NCI-H146 (cell line): ENCODE results near the gene KAZN.

Source experiments
- DNase-seq: peaks from one replicate; lab custom pipeline; 2025; lab: John Stamatoyannopoulos, UW

KAZN gene

DNA sequence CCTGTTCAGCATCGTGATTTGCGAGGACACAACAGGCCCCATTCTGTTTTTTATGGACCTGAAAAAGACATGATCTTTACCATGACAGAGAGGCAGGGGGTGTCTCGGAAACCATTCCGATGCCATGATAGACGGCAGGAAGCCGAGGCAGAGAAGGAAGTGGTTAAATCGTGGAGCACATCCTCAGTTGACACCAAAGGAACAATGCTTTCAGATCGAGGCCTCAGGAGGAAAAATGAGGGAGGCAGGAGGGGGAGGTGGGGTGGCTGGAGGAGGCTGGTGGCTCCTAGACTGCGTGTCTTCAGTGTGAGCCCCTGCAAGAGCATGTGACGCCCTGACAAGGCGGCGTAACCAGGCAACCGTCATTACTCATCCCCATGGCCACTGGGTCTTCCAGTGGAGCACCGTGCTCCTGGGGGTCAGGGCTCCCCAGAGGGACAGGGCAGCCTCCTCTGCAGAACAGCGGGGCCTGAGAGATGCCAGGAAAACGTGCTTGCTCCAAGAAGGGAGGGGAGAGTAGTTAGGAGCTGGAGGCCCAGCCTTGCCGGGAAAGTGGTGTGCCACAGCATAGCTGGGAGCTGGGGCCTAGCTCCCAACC is 382.2 kb downstream of the KAZN start:
- no peak for DNase-seq

DNA sequence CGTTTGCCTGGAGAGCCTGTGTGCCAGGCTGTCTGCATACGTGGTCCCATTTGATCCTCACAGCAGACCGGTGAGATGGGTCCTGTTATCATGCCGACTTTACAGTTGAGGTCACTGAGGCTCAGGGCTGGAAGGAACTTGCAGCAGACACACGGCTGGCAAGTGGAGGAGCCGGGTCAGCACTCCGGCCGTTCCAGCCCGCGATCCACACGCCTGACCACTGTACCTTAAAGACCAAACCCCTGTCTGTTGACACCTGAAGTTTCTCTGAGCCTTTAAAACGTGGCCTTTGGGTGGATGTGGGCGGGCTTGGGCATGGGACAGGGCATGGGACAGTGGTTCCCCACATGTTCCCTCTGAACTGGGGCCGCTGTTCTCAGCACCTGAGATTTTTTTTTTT is 383.5 kb downstream of the KAZN start:
- no peak for DNase-seq

DNA sequence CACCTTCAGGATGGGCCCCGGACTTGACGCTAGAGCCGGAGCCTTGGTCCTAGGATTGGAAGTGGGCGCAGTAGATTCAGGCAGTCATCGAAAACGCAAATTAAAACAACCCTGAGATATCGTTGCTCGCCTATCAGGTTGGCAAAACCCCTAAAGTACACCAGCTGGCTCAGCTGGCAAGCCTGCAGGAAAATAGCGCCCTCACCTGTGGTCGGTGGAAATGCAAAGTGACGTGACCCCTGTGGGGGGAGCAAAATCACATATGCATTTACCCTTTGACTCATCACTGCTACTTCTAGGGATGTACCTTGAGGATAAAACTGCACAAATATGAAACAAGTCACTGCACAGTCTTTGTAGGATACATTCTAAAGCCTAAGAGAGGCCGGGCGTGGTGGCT is 384.8 kb downstream of the KAZN start:
- no peak for DNase-seq

DNA sequence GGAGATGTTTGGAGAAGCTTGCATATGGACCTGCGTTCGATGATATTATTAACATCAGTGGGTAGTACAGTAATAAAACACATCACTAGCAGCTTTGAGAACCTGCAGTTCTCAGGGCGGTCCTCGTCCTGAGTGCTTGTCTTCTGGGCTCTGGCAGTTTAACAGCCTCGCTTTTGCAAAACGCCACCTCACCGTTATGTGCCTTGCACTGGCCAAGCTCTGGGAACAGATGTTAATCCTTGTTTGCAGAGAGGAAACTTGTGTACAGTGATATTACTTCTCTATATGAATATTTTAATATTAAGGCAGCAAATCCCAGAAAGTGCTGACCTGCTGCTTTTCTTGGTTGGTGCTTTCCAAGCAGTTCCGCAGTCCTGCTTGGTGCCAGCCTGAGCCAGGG is 387.7 kb downstream of the KAZN start:
- DNase-seq, result no peak

DNA sequence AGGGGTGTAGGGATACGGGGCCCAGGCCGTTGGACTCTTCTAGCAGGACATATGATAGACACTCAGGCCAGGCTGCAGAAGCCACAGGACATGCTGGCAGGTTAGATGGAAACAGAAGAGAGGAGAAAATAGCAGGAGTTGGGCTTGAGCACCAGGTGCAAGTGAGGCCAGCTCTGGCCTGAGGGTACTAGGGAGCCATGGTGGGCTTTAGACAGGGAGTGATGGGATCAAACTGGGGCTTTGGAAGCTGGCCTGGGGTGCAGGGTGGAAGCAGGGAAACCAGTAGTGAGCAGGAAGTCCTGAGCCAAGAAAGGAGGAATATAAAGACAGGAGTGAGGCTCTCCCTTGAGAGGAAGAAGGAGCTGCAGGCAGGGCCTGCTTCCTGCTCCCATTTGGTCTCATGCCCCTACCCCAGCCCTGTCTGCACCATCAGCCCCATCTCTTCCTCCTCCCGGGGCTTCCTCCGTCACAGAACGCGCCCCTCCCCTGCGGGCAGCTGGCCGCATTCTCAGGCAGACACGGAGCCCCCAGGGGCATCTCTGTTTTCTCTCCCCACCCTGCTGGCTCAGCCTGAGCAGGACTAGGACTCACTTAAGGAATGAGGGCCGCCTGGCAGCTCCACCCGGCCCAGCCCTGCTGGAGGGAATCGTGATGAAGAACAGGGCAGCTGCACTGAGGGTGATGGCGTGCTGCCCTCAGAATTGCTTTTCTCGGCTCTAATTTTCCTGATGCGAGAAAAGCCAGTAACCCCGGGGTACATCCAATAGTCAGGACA is 389.5 kb downstream of the KAZN start:
- DNase-seq, result no peak

DNA sequence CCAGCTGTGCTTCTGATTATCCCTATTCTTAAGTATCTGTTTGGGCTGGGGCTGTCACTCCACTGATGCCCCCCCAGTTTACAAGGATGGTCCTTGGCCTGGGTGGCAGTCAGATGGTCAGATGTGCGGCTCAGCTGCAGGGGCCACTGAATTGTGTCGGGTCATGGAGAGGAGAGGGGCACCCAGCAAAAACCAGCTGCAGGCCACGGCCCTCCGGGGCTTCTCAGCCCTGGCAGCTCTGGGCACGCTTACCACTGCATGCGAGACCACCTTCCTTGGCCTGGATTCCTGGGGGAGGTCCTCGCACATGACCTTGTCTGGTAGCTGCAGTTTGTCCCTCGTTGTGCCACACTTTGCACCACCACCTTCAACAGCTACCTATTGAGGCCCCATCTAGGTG is 390.2 kb downstream of the KAZN start:
- no peak for DNase-seq

DNA sequence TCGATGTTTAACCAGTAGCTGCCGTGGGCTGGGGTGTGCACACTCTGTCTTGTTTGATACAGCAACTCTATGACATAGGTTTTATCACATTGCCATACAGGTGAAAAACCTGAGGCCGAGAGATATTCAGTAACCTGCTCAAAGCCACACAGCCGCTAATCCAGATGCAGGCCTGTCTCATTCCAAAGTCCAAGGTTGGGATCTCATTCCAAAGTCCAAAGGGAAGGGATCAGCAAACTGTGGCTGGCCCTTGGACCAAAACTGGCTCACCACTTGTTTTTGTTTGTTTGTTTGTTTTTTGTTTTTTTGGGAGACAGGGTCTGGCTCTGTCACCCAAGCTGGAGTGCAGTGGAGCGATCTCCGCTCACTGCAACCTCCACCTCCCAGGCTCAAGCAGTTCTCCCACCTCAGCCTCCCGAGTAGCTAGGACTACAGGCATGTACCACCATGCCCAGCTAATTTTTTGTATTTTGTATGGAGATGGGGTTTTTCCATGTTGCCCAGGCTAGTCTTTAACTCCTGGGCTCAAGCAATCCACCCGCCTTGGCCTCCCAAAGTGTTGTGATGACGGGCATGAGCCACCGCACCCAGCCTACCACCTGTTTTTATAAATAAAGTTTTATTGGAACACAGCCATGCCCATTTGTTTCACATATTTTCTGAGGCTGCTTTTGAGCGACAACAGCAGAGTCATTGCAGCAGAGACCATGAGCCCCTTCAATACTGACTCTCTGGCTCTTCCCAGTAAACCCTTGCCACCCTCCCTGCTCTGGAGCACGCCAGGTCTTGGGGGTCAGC is 391.6 kb downstream of the KAZN start:
- DNase-seq, result no peak

DNA sequence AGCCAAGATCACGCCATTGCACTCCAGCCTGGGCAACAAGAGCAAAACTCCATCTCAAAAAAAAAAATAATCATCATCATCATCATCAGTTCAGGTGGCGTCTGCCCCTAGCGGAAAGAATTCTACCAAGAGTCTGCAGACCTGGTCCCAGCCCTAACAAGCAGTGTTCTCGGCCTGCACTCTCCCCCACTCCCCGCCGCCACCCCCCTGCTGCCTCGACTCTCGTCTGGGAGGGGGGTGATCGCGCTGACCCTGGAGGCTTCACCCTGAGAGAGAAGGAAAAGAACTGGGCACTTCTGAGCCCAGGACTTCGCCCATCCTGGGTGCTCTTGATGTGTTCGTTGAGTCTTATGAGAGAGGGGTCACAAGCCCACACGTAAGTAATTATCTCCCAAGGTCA is 394.9 kb downstream of the KAZN start:
- no peak for DNase-seq

DNA sequence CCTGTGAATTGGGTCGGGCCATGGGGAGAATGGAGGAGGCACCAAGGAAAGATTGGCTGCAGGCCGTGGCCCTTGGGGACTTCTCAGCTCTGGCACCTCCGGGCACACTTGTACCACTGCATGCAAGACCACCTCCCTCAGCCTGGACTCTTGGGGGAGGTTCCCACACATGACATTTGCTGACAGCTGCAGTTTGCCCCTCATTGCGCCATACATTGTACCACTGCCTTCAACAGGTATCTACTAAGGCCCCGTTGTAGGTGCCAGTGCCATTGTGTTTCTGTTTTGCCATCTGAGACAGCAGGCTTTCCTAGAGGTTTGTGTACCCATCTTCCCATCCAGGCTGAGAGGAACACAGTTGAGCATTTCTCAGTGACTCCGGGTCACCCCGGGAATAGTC is 395.7 kb downstream of the KAZN start:
- DNase-seq, result no peak

DNA sequence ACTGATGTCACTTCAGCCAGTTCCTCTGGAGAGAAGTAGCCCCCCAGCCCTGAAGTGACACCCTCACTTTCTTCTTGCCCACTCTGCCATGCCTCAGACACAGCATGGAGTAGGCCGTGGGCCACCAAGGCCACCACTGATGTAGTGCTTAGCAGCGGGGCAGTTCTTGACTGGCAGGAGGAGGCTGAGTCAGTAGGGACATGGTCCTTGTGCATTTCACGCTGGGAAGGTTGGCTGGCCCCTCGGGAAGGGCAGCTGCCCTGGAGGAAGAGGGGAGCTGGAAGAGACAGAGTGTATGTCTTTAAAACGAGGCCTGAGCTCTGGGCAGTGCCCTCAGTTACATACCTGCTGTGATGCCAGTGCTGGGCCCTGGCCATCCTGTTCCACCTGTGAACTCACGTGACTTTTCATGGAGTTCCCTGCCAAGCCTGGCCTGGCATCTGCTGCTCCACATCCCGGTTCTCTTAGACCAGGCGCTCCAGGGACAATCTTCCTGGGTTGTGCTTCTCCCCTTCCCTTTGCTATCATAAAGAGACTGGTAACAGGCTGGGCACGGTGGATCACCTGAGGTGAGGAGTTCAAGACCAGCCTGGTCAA is 396.5 kb downstream of the KAZN start:
- DNase-seq, result no peak

DNA sequence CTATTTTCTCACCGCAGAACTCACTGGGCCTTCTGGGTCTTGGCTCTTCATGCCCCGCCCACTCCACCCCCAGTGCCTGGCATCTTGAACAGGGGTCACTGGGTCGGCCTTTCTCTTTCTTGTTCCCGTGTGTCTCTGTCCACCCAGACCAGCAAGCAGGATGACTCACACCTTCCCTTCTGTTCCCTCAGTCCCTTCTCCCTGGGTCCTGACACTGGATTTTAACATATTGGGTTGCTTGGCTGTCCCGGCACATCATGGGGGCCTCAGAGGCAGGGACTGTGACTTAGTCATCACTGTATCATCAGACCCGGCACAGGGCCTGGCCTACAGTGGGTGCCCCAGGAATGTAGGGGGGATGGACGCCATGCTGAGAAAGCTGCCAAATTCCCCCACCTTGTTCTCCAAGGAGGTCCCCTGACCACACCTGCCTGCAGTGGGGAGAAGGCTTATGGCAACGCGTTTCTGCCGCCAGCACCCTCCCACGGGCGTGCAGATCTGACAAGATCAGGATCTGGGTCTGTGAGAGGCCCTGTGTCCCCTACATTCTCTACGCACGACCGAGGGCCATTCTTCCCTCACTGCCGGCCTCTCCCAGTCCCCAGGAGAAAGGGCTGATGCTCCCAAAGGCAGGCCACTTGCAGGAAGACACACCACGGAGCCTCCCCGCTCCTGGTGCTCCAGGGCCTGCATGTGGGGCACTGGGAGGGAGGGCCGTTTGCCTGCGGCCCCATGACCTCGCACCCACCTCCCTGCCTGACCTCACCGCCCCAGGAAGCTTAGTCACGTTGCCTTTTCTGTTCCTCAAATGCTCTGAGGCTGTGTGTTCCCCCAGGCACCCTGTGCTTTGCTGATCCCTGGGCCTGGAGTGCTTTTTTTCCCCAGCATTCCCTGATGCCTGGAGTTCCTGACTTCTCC is 397.9 kb downstream of the KAZN start:
- DNase-seq, result no peak

DNA sequence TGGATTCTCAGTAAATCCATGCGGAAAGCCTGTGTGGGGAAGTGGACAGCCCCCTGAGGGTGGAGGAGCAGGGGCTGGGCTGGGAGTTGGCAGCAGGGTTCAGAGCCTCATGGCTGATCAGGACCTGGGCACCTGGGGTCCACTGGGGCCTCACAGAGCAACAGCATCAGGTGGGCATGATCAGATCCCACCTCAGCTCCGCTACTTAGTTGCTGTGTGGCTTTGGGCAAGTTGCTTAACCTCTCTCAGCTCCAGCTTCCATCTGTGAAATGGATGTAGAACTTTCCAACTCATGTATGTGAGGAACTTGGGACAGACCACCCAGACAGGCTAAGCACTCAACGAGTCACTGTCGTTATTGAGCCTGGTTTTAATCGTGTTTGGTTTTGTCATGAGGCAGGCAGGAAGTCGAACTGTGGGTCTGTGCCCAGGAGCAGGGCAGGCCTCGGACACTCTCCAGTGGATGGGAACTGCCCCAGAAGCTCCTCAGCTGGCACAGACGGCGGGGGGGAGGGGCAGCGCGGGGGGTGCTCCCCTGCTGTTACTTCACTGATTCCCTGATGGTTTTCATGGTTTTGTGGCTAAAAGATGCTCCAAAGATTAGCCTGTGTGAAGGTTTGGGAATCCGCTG is 399.3 kb downstream of the KAZN start:
- DNase-seq, result no peak

DNA sequence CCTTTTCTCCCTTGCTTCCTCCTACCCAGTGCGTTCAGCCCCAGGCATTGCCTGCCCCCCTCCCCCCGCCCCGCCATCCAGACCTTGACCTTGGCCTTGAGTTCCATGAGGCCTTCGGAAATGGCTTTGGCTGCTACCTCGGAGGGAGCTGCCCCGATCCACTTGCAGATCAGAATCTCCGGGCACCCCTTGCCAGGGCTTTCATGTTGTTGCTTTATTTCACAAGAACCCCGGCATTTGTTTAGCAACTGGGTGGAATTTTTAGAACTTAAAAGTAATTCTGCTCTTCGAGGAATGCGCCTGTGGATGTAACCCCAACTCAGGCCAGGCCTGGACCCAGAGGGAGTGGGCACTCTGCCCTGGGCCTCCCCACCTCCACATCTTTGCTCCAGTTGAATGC is 401.0 kb downstream of the KAZN start:
- no peak for DNase-seq

DNA sequence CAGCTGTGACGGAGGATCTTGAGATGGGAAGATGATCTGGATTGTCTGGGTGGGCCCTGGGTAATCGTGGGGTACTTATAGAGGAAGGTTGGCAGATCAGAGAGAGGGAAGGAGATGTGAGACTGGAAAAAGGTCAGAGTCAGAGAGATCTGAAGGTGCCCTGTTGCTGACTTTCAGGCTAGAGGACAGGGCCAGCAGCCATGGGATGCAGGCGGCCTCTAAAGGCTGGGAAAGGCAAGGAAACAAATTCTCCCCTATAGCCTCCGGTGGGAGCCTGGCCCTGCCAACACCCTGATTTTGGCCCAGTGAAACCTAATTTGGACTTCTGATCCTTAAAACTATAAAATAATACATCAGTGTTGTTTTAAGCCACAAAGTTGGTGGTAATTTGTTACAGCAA is 401.5 kb downstream of the KAZN start:
- no peak for DNase-seq

DNA sequence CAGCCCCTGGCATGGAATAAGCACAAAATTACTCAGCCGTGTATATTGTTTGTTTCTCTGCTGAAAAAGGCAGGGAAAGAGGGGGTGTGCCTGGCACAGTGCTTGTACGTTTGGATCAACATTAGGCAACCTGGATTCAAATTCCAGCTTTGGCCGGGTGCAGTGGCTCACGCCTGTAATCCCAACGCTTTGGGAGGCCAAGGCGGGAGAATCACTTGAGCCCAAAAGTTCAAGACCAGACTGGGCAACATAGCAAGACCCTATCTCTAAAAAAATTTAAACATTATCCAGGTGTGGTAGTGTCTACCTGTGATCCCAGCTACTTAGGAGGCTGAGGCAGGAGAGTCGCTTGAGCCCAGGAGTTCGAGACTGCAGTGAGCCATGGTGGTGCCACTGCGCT is 402.2 kb downstream of the KAZN start:
- no peak for DNase-seq

DNA sequence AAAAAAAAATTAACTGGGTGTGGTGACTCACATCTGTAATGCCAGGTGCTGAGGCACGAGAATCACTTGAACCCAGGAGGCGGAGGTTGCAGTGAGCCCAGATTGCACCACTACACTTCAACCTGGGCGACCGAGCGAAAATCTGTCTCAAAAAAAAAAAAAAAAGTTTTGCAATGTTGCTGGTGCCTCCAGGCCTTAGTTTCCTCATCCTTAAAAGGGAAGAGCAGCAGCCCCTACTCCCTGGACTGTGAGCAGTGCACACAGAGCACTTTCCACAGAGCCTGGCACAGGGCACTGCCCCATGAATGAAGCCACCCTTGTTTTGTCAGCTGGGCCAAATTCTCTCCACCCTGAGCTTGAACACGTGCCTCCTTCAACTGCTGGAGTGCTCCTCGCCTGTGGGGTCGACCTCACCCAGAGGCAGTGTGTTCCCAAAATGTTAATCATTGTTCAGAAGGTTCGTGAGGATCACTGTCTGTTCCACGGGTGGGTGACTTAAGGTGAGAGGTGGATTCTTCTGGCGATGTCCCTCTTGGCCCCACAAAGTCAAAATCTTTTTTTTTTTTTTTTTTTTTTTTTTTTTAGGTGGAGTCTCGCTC is 402.9 kb downstream of the KAZN start:
- no peak for DNase-seq

DNA sequence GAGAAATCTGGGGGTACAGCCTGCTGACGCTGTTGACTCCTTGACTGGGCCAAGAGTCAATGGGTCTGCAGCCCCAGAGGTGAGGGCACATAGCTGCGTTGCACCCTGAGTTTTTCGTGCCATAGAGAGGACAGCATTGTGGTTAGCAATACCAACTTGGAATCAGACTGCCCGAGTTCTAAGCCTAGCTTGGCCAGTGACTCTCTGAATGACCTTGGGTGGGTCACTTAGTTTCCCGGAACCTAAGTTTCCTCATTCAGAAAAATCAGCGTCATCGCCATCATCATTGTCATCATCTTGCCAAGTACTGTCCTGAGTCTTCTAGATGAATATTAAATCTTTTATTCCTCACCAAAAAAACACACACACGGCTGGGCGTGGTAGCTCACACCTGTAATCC is 403.8 kb downstream of the KAZN start:
- no peak for DNase-seq

DNA sequence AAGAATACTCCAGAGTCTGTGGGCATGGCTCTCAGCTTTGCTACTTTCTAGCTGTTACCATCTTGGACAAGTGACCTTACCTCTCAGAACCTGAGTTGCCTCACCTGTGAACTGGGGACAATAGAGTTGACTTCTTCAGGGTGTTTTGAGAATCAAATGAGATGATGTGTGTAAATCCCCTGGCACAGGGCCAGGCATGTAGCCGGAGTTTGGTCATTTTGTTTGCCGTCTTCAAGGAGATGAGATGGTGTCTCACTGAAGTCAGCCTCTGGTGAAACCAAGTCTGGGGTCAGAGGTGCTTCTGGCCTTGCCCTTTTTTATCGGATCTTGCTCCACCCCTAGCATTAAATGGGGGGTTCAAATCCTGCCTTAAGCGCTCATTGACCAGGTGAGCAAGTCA is 405.9 kb downstream of the KAZN start:
- DNase-seq, result no peak

DNA sequence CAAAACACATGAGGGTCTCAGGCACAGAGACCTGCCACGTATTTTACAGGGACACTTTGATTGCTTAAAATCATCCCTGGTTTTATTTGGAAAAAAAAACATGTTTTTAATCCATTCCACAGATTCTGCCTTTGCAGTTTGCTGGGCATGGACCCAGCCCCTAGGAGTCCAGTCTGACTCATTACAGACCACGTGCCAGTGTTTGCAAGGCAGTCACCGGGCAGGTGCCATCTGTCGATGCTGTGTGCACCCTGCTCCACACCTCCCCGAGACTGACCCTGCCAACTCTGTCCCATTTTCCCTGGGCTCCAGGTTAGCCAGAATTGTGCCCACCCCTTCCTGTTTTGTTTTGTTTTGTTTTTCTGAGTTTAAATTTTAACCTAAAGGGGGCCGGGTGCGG is 406.6 kb downstream of the KAZN start:
- DNase-seq, result no peak

DNA sequence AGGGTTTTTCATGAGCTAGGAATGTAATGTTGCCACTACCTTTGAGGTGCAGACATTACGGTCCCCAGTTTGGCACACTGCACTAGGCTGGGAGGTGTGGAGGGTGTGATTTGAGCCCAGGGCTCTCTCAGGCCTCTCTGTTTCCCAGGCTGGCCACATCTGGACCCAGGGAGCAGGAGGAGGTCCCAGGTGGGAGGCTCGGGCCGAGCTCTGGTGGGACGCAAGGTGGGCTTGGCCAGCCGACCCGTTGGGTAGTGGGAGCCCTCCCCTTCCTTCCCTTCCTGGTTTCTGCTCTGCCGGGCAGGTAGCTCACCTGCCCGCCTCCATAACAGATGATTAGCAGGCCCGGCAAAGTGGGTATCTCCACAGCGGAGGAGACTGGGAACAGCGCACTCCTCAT is 408.9 kb downstream of the KAZN start:
- no peak for DNase-seq

DNA sequence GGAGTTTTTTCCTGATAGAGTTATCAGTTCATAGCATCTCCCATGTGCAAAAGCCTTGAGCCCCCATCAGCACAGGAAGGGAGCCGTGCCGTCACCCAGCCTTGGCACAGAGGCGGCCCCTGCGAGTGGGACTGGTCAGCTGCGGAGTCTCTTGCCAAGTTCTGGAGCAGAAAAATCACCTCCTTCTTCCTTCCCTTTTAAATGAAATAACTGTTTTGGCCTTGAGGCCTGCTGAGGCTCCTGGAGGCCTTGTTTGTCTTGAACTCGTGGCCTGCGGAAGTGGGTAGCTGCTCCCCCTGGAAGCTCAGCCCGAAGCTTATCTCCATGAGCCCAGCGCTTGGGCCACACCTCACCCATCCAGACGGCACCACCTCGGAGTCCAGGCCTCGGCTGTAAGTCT is 409.4 kb downstream of the KAZN start:
- DNase-seq, result no peak
